8988T (cell line): ENCODE measurements around the gene SPESP1.

Experiments
- DNase-seq: peaks from one replicate; pipeline ENCODE4 v3.0.0; 2011

The SPESP1 gene

GRCh38 chr15:68993276-68993675 lies 63.0 kb downstream of the SPESP1 start:
- DNase-seq = no peak

DNA sequence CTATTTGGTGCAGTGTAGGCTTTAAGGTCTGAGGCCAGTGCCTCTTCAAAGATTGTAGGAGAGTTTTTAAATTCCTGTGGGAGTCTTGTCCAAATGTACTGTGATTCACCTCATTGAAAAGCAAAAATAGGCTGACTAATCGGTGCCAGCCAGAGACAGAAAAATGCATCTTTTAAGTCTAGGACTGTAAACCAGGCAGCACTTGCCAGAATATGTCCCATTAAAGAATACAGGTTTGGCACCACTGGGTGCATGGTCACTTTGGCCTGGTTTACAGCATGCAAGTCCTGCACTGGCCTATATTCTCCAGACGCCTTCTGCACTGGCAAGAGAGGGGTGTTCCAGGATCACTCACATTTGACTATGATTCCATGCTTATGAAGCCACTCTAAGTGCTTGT lies 63.8 kb downstream of the SPESP1 start:
- no peak for DNase-seq

GRCh38 chr15:68994981-68995761 lies 64.8 kb downstream of the SPESP1 start:
- no peak for DNase-seq
